Measurements from ENCODE around the gene VPS13C. TPM values are rescaled to one million over a fixed set of nuclear protein-coding genes. Genes with fewer than 3 reads are reported as not detected.

The VPS13C gene
- polyA plus RNA-seq, 1 experiment = 6.0 TPM

- ChIA-PET POLR2A (no interaction called here), CTCF (no interaction called here)
- H3K4me3 ChIP-seq (ENCODE audit: low read depth, low read length) = no peak overlapping the region
- DNase-seq (ENCODE audit: low read depth) = no peak
- no peak for TF ChIP-seq CTCF (IDR thresholded peaks at IDR 0.05; ENCODE audit: insufficient read depth, low read depth, low read length)
- H3K36me3 ChIP-seq (ENCODE audit: control insufficient read depth, insufficient read depth, low read length) = no peaks in the 10 kb centered on the region
- H3K27me3 ChIP-seq (ENCODE audit: control insufficient read depth, insufficient read depth, low read length) = no peaks in the 10 kb centered on the region
These were observed 168.1 kb downstream of the VPS13C start for GRCh38 chr15:61892140-61892539.

GRCh38 chr15:61890106-61890505 lies 170.1 kb downstream of the VPS13C start:
- Histone ChIP-seq H3K36me3 (ENCODE audit: control insufficient read depth, insufficient read depth, low read length) (no peaks in the 10 kb centered on the region), H3K4me3 (ENCODE audit: low read depth, low read length) (no peak overlapping the region), H3K27me3 (ENCODE audit: control insufficient read depth, insufficient read depth, low read length) (no peaks in the 10 kb centered on the region)
- ChIA-PET CTCF (no interaction called here), POLR2A (no interaction called here)
- DNase-seq (ENCODE audit: low read depth) = no peak
- no peak for TF ChIP-seq CTCF (IDR thresholded peaks at IDR 0.05; ENCODE audit: insufficient read depth, low read depth, low read length)

DNA sequence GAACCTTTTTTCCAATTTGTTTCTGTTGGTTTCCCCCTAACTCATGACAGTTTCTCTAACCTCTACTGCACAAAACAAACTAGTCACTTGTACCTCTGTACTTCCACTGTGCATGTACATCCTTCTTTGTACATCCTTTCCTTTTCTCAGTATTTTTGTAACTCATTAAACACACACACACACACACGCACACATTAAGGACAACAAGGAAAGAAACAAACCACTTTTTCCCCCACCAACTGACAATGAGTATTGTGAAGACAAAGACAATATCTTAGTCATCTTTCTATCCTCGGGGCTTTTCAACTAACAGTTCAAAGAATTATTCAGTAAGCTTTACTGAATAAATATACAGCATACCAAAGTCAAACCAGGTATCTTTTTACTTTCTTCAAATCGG lies 170.5 kb downstream of the VPS13C start:
- DNase-seq (ENCODE audit: low read depth) = no peak
- H3K36me3 ChIP-seq (ENCODE audit: control insufficient read depth, insufficient read depth, low read length) = no peaks in the 10 kb centered on the region
- no peak overlapping the region for H3K4me3 ChIP-seq (ENCODE audit: low read depth, low read length)
- H3K27me3 ChIP-seq (ENCODE audit: control insufficient read depth, insufficient read depth, low read length) = no peaks in the 10 kb centered on the region
- no peak for TF ChIP-seq CTCF (IDR thresholded peaks at IDR 0.05; ENCODE audit: insufficient read depth, low read depth, low read length)
- POLR2A ChIA-PET = no interaction called here
- CTCF ChIA-PET = no interaction called here

DNA sequence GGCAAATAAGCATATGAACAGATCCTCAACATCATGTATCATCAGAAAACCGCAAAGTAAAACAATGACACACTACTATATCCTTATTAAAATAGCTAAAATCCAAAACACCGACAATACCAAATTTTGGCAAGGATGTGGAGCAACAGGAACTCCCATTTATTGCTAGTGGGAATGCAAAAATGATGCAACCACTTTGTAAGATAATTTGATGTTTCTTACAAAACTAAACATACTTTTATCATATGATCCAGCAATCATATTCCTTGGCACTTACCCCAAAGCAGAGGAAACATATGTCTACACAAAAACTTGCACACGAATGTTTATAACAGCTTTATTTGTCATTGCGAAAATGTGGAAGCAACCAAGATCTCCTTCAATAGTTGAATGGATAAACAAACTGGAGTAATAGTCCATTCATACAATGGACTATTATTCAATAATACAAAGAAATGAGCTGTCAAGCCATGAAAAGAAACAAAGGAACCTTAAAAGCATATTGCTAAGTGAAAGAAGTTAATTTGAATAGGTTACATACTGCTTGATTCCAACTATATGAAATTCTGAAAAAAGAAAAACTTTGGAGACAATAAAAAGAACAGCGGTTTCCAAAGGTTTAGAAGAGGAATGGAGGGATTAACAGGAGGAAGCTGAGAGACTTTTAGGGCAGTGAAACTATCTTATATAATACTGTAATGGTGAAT lies 172.0 kb downstream of the VPS13C start:
- CTCF ChIA-PET = interaction anchor here (1.0 kb wide), 1 partner anchor 13 kb away, joined by 3 read pairs; no protein-coding TSS in a partner anchor
- H3K4me3 ChIP-seq (ENCODE audit: low read depth, low read length) = no peak overlapping the region
- no peak for TF ChIP-seq CTCF (IDR thresholded peaks at IDR 0.05; ENCODE audit: insufficient read depth, low read depth, low read length)
- no peaks in the 10 kb centered on the region for H3K36me3 ChIP-seq (ENCODE audit: control insufficient read depth, insufficient read depth, low read length)
- POLR2A ChIA-PET = interaction anchor here (0.6 kb wide), 1 partner anchor 42 kb away, joined by 3 read pairs; no protein-coding TSS in a partner anchor
- DNase-seq (ENCODE audit: low read depth) = no peak
- H3K27me3 ChIP-seq (ENCODE audit: control insufficient read depth, insufficient read depth, low read length) = no peaks in the 10 kb centered on the region

DNA sequence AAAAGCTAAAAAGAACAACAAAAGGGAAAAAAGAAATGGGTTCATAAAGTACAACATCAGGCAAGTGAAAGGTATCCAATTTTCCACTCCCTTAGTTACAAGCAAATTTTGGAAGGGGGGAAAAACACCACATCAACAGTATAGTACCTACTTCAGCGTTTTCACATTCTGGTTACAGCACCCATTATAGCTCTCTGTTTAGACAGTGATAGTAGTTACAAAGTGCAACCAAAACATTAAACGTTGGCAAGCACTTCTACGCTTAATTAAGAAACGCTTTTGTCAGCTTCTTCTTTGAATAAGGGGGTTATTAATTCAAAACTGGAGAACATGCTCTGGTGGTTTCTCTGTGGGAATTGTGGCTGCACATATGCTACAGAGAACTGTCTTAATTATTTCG lies 180.2 kb downstream of the VPS13C start:
- DNase-seq (ENCODE audit: low read depth) = no peak
- ChIA-PET CTCF (interaction anchor here (1.8 kb wide), 1 partner anchor 427 kb away, joined by 5 read pairs; no protein-coding TSS in a partner anchor), POLR2A (no interaction called here)

More for the DNA sequence above, 180.2 kb downstream of the VPS13C start:
- H3K36me3 ChIP-seq (ENCODE audit: control insufficient read depth, insufficient read depth, low read length) = no peaks in the 10 kb centered on the region
- no peak for TF ChIP-seq CTCF (IDR thresholded peaks at IDR 0.05; ENCODE audit: insufficient read depth, low read depth, low read length)
- no peak overlapping the region for H3K4me3 ChIP-seq (ENCODE audit: low read depth, low read length)
- H3K27me3 ChIP-seq (ENCODE audit: control insufficient read depth, insufficient read depth, low read length) = no peaks in the 10 kb centered on the region

Measured in BJ (cell line).